WTC11 (cell line): Measurements from ENCODE around the gene DNAAF3. TPM values are rescaled to one million over a fixed set of nuclear protein-coding genes. Genes with fewer than 3 reads are reported as not detected.

Experiments
- ATAC-seq: fragments of 200-7000 bp; cut with Tn5 transposase; 2 replicates; pipeline ENCODE4 v1.10.0; 2021; ENCODE audit warnings: mild to moderate bottlenecking, moderate library complexity
- CTCF ChIA-PET: fragments of 300-600 bp; sonication (Branson Sonifier 250); formaldehyde crosslinking; loops from one replicate; lab custom pipeline; 2021; ENCODE audit warnings: antibody characterized with exemption; lab: Charles Lee
- POLR2A ChIA-PET: fragments of 350-600 bp; sonication (Branson Sonifier 250); formaldehyde crosslinking; loops from one replicate; lab custom pipeline; 2021; ENCODE audit warnings: antibody characterized with exemption; lab: Charles Lee
- DNase-seq: peaks from one replicate; pipeline ENCODE4 v3.0.0; 2021; ENCODE audit warnings: low spot score
- H3K27ac Mint-ChIP-seq: 2 replicates; pipeline ENCODE4 v1.8.0; 2021; ENCODE audit warnings: mixed read lengths
- H3K27me3 Mint-ChIP-seq: 2 replicates; pipeline ENCODE4 v1.8.0; 2021; ENCODE audit warnings: low read depth, mild to moderate bottlenecking, moderate library complexity, mixed read lengths
- H3K36me3 Mint-ChIP-seq: 2 replicates; pipeline ENCODE4 v1.8.0; 2021; ENCODE audit warnings: mixed read lengths
- H3K4me1 Mint-ChIP-seq: 2 replicates; pipeline ENCODE4 v1.8.0; 2022; ENCODE audit warnings: mixed read lengths
- H3K4me3 Mint-ChIP-seq: 2 replicates; pipeline ENCODE4 v1.8.0; 2021; ENCODE audit warnings: mild to moderate bottlenecking, moderate library complexity, mixed read lengths
- H3K9me3 Mint-ChIP-seq: 2 replicates; pipeline ENCODE4 v1.8.0; 2021; ENCODE audit warnings: mixed read lengths
- ARID4B ChIP-seq: sonication (generic); formaldehyde crosslinking; IDR thresholded peaks from 2 replicates; pipeline ENCODE4 v1.8.0; 2023; ENCODE audit warnings: missing genetic modification reagents, mild to moderate bottlenecking, borderline replicate concordance
- ETV6 ChIP-seq: sonication (generic); formaldehyde crosslinking; IDR thresholded peaks from 2 replicates; pipeline ENCODE4 v1.8.1; 2022; ENCODE audit warnings: mild to moderate bottlenecking, missing genetic modification reagents
- FOXK1 ChIP-seq: sonication (generic); formaldehyde crosslinking; IDR thresholded peaks from 2 replicates; pipeline ENCODE4 v1.8.0; 2022; ENCODE audit warnings: mild to moderate bottlenecking, moderate library complexity, missing genetic modification reagents
- FOXP1 ChIP-seq: sonication (generic); formaldehyde crosslinking; IDR thresholded peaks from 2 replicates; pipeline ENCODE4 v1.8.0; 2022; ENCODE audit warnings: missing genetic modification reagents, mild to moderate bottlenecking, moderate library complexity, borderline replicate concordance
- JAZF1 ChIP-seq: fragments of 250-450 bp; sonication (Bioruptor Pico); IDR thresholded peaks from 2 replicates; pipeline ENCODE4 v1.9.0; 2021; ENCODE audit warnings: moderate library complexity, mild to moderate bottlenecking, inconsistent platforms
- JUN ChIP-seq: sonication (generic); formaldehyde crosslinking; IDR thresholded peaks from 2 replicates; pipeline ENCODE4 v1.8.0; 2023; ENCODE audit warnings: mild to moderate bottlenecking, missing genetic modification reagents
- MAX ChIP-seq: sonication (generic); formaldehyde crosslinking; IDR thresholded peaks from 2 replicates; pipeline ENCODE4 v1.8.0; 2022; ENCODE audit warnings: mild to moderate bottlenecking, missing genetic modification reagents
- SP1 ChIP-seq: sonication (generic); formaldehyde crosslinking; conservative IDR thresholded peaks from 2 replicates; pipeline ENCODE4 v1.8.1; 2022; ENCODE audit warnings: missing genetic modification reagents
- TCF7 ChIP-seq: sonication (generic); formaldehyde crosslinking; IDR thresholded peaks from 2 replicates; pipeline ENCODE4 v1.8.0; 2022; ENCODE audit warnings: mild to moderate bottlenecking, low read depth, missing genetic modification reagents, moderate library complexity
- TEAD1 ChIP-seq: sonication (generic); formaldehyde crosslinking; IDR thresholded peaks from 2 replicates; pipeline ENCODE4 v1.8.0; 2022; ENCODE audit warnings: mild to moderate bottlenecking, missing genetic modification reagents
- USF2 ChIP-seq: sonication (generic); formaldehyde crosslinking; IDR thresholded peaks from 2 replicates; pipeline ENCODE4 v1.8.1; 2023; ENCODE audit warnings: mild to moderate bottlenecking, missing genetic modification reagents, moderate library complexity
- ZBTB43 ChIP-seq: sonication (generic); formaldehyde crosslinking; IDR thresholded peaks from 2 replicates; pipeline ENCODE4 v1.8.1; 2023; ENCODE audit warnings: mild to moderate bottlenecking, missing genetic modification reagents
- ZNF281 ChIP-seq: sonication (generic); formaldehyde crosslinking; IDR thresholded peaks from 2 replicates; pipeline ENCODE4 v1.8.0; 2023; ENCODE audit warnings: mild to moderate bottlenecking, missing genetic modification reagents
- ZSCAN18 ChIP-seq: fragments of 250-450 bp; sonication (Bioruptor Pico); IDR thresholded peaks from 2 replicates; pipeline ENCODE4 v2.1.2; 2022; ENCODE audit warnings: mild to moderate bottlenecking, moderate library complexity
- total RNA-seq: library from RNA; stranded (reverse); gene quantifications from 3 replicates; pipeline ENCODE4 v1.2.3, GENCODE V29; 2021

DNAAF3 gene
- total RNA-seq, 1 experiment from 2014 or later: 4.0 TPM

- peaks cover 16% of the 10 kb centered on the region for H3K36me3 Mint-ChIP-seq
- peak overlapping the region; percentile 18; the same call in 1 of the 2 replicates for H3K4me3 Mint-ChIP-seq
- ChIA-PET CTCF (interaction anchor here (1.0 to 3.2 kb wide), 10 partner anchors 9 to 320 kb away, joined by 3 to 108 read pairs (median 10); partner anchors contain the start of genes DNAAF3, HSPBP1, KMT5C and SYT5), POLR2A (interaction anchor here (0.6 to 2.5 kb wide), 3 partner anchors 8 to 16 kb away, joined by 3 to 11 read pairs (median 10); no protein-coding TSS in a partner anchor)
- DNase-seq (peak; percentile 46), ATAC-seq (no peak)
- no peak overlapping the region for H3K27ac Mint-ChIP-seq
- no peak for TF ChIP-seq ETV6 (CRISPR knock-in tag)
- H3K4me1 Mint-ChIP-seq: peaks cover 36% of the 10 kb centered on the region
- peaks cover 7% of the 10 kb centered on the region for H3K9me3 Mint-ChIP-seq
- peaks cover 34% of the 10 kb centered on the region for H3K27me3 Mint-ChIP-seq
Observed at GRCh38 chr19:55147545-55148251, 18.7 kb downstream of the DNAAF3 start.

- Mint-ChIP-seq H3K4me1 (peaks cover 38% of the 10 kb centered on the region), H3K4me3 (peak overlapping the region; percentile 65), H3K27me3 (peaks cover 30% of the 10 kb centered on the region), H3K9me3 (peaks cover 1% of the 10 kb centered on the region), H3K36me3 (peaks cover 10% of the 10 kb centered on the region), H3K27ac (peak overlapping the region; percentile 65; the same call in 1 of the 2 replicates)
- POLR2A ChIA-PET: interaction anchor here (0.6 to 2.5 kb wide), 12 partner anchors 9 to 304 kb away, joined by 3 to 11 read pairs (median 3); partner anchors contain the start of genes KMT5C and PPP6R1
- CTCF ChIA-PET: interaction anchor here (0.5 to 3.2 kb wide), 43 partner anchors 8 to 663 kb away, joined by 3 to 108 read pairs (median 4); partner anchors contain the start of genes DNAAF3, EPS8L1, FIZ1 and HSPBP1
- ATAC-seq (peak; percentile 90), DNase-seq (peak; percentile 89)
- peak; percentile 63; the same call in 1 of the 2 replicates for TF ChIP-seq FOXK1 (CRISPR knock-in tag)
- TF ChIP-seq USF2: 0 out of 2 replicates have a peak, but pooled peaks have one; percentile 20
- no peak for TF ChIP-seq ZSCAN18 (CRISPR knock-in tag)
- 0 out of 2 replicates have a peak, but pooled peaks have one; percentile 47 for TF ChIP-seq ZBTB43 (CRISPR knock-in tag)
- peak; percentile 38; the same call in 1 of the 2 replicates for TF ChIP-seq ARID4B
- 0 out of 2 replicates have a peak, but pooled peaks have one; percentile 18 for TF ChIP-seq FOXP1 (CRISPR knock-in tag)
- TF ChIP-seq SP1: peak; percentile 87
- TF ChIP-seq MAX (CRISPR knock-in tag): peak; percentile 79
- TF ChIP-seq JUN (CRISPR knock-in tag): 0 out of 2 replicates have a peak, but pooled peaks have one; percentile 26
- no peak for TF ChIP-seq JAZF1 (CRISPR knock-in tag)
- no peak for TF ChIP-seq TCF7
- peak; percentile 58; the same call in 1 of the 2 replicates for TF ChIP-seq TEAD1 (CRISPR knock-in tag)
- 0 out of 2 replicates have a peak, but pooled peaks have one; percentile 16 for TF ChIP-seq ZNF281 (CRISPR knock-in tag)
Observed at GRCh38 chr19:55146705-55147273, 19.6 kb downstream of the DNAAF3 start.
